Activated T-helper 9 cell treated with anti-CD3 and anti-CD28 coated beads, Interleukin-2, amount 50 U/mL, for 16 hours (primary cell): ENCODE results near the gene KIF11.
A peak's percentile ranks its signal among the peaks of the same experiment; 100 is the strongest.
"Not testable (repeated sequence)": the region's sequence is repeated elsewhere in the genome, so short reads cannot be mapped to it uniquely, and the experiment has no call there.

Source experiments
- DNase-seq: peaks from one replicate; pipeline ENCODE4 v3.0.0-alpha.2; 2020; ENCODE audit warnings: low read depth

Gene KIF11

GRCh38 chr10:92592761-92593618 is at the start of gene KIF11:
KIF11 (plus strand) TSS chr10:92593130; CDS start chr10:92593376, 246 bp downstream.
- DNase-seq: peak; percentile 91

- DNase-seq: no peak
Observed at GRCh38 chr10:92544296-92544695, 48.6 kb upstream of the KIF11 start.

- no peak for DNase-seq
Observed at GRCh38 chr10:92545556-92545955, 47.4 kb upstream of the KIF11 start.

- DNase-seq: no peak
Observed at GRCh38 chr10:92547676-92548075, 45.3 kb upstream of the KIF11 start.

GRCh38 chr10:92550924-92551323 is 42.0 kb upstream of the KIF11 start:
- DNase-seq: no peak

GRCh38 chr10:92552310-92552709 is 40.6 kb upstream of the KIF11 start:
- DNase-seq: no peak

- no peak for DNase-seq
Observed at GRCh38 chr10:92553959-92554358, 39.0 kb upstream of the KIF11 start.

- no peak for DNase-seq
Observed at GRCh38 chr10:92559046-92559445, 33.9 kb upstream of the KIF11 start.

- DNase-seq: no peak
Observed at GRCh38 chr10:92562424-92562823, 30.5 kb upstream of the KIF11 start.

- DNase-seq: no peak
Observed at GRCh38 chr10:92567952-92568600, 24.9 kb upstream of the KIF11 start.

GRCh38 chr10:92569071-92569470 is 23.9 kb upstream of the KIF11 start:
- no peak for DNase-seq

- not testable (repeated sequence) for DNase-seq
Observed at GRCh38 chr10:92569663-92570062, 23.3 kb upstream of the KIF11 start.

- no peak for DNase-seq
Observed at GRCh38 chr10:92571649-92572048, 21.3 kb upstream of the KIF11 start.

GRCh38 chr10:92572362-92573090 is 20.4 kb upstream of the KIF11 start:
- DNase-seq: no peak

GRCh38 chr10:92573091-92573797 is 19.7 kb upstream of the KIF11 start:
- peak; percentile 20 for DNase-seq

- DNase-seq: peak; percentile 74
Observed at GRCh38 chr10:92573798-92574547, 19.0 kb upstream of the KIF11 start, which contains the start of gene IDE. IDE (minus strand) TSS chr10:92574093; CDS start chr10:92574019, 74 bp downstream.

- no peak for DNase-seq
Observed at GRCh38 chr10:92574548-92575261, 18.2 kb upstream of the KIF11 start.

- DNase-seq: no peak
Observed at GRCh38 chr10:92575961-92576360, 17.0 kb upstream of the KIF11 start.

- DNase-seq: not testable (repeated sequence)
Observed at GRCh38 chr10:92582347-92582746, 10.6 kb upstream of the KIF11 start.
